Gastrocnemius medialis (tissue), 4 donors: Measurements from ENCODE around the gene CACNA1B.

Source experiments
- POLR2A ChIP-seq, 2 donors: fragments of 450-650 bp; IDR thresholded peaks; one replicate each; pipeline ENCODE4 v1.6.1; 2017; ENCODE audit warnings: antibody characterized with exemption in 2 of 2, mild to moderate bottlenecking in 2 of 2, moderate library complexity in 2 of 2
- TF ChIP-seq, protein P1 (sequence below), 5 experiments: fragments of 450-650 bp in 3 of 5; fragments of 200-600 bp in 2 of 5; sonication (generic) in 2 of 5; IDR thresholded peaks in 4 of 5; conservative IDR thresholded peaks in 1 of 5; 1 replicate in 4 of 5; 2 replicates in 1 of 5; pipeline ENCODE4 v1.5.1; 2016 to 2019; ENCODE audit warnings: antibody characterized with exemption in 5 of 5, mild to moderate bottlenecking in 3 of 5, moderate library complexity in 3 of 5

DNA sequence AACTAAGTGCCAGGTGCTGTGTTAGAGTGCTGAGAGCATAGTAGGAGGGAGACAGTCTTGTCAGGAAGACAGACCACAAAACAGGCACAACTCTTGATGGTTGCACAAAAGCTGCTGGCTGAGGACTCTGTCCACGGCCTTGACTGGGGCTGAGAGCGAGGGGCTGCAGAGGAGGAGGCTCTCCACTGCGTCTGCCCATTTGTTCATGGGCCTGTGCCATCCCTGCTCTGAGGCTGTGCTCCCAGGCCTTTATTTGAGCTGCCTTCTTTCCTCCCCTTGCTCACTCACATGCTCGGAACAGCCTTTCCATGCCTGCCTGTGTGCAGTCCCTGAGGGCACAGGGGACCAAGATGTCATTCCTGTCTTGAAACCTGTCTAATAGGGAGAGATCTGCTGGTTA, 147.8 kb downstream of the CACNA1B start:
- TF ChIP-seq POLR2A (IDR thresholded peaks at IDR 0.05): no peak
- TF ChIP-seq, protein P1, sequence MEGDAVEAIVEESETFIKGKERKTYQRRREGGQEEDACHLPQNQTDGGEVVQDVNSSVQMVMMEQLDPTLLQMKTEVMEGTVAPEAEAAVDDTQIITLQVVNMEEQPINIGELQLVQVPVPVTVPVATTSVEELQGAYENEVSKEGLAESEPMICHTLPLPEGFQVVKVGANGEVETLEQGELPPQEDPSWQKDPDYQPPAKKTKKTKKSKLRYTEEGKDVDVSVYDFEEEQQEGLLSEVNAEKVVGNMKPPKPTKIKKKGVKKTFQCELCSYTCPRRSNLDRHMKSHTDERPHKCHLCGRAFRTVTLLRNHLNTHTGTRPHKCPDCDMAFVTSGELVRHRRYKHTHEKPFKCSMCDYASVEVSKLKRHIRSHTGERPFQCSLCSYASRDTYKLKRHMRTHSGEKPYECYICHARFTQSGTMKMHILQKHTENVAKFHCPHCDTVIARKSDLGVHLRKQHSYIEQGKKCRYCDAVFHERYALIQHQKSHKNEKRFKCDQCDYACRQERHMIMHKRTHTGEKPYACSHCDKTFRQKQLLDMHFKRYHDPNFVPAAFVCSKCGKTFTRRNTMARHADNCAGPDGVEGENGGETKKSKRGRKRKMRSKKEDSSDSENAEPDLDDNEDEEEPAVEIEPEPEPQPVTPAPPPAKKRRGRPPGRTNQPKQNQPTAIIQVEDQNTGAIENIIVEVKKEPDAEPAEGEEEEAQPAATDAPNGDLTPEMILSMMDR (IDR thresholded peaks at IDR 0.05 in 4 of 5, conservative IDR thresholded peaks at IDR 0.05 in 1 of 5): no peak
